ENCODE data around the gene BHMT. TPM values are rescaled to one million over a fixed set of nuclear protein-coding genes. Genes with fewer than 3 reads are reported as not detected.

BHMT gene
- not detected in 5 replicates for total RNA-seq (2022; extraction: Qiagen RNA extraction)

GRCh38 chr5:79111387-79111959, at the start of gene BHMT:
Gene BHMT (plus strand): TSS chr5:79111809. CDS start chr5:79111886, 77 bp downstream.

GRCh38 chr5:79069488-79070349, 41.9 kb upstream of the BHMT start, which contains the start of the genes BHMT2 and DMGDH:
Gene BHMT2 (plus strand): TSS chr5:79069767. CDS start chr5:79069783, 16 bp downstream.
Gene DMGDH (minus strand): TSS chr5:79069674. CDS start chr5:79069620, 54 bp downstream.

Other genes with a start within 250 kb of the BHMT start
- gene ARSB, start 126.5 kb upstream of the BHMT start, total RNA-seq (2022; extraction: Qiagen RNA extraction): 8.8 to 12.1 TPM (median 10.4 TPM) in 5 replicates
- gene DMGDH, start 42.1 kb upstream of the BHMT start, total RNA-seq (2022; extraction: Qiagen RNA extraction): 0.12 TPM in 1 of 5 replicates, not detected in the others
- not detected in 5 replicates for gene BHMT2, start 42.0 kb upstream of the BHMT start, total RNA-seq (2022; extraction: Qiagen RNA extraction)
- gene JMY, start 124.3 kb downstream of the BHMT start, total RNA-seq (2022; extraction: Qiagen RNA extraction): 2.3 to 4.3 TPM (median 3.3 TPM) in 5 replicates

Measured in A549 treated with dexamethasone at 1 μM for 4 hours (cell line).